ENCODE data around the gene SYT3.

Gene SYT3

DNA sequence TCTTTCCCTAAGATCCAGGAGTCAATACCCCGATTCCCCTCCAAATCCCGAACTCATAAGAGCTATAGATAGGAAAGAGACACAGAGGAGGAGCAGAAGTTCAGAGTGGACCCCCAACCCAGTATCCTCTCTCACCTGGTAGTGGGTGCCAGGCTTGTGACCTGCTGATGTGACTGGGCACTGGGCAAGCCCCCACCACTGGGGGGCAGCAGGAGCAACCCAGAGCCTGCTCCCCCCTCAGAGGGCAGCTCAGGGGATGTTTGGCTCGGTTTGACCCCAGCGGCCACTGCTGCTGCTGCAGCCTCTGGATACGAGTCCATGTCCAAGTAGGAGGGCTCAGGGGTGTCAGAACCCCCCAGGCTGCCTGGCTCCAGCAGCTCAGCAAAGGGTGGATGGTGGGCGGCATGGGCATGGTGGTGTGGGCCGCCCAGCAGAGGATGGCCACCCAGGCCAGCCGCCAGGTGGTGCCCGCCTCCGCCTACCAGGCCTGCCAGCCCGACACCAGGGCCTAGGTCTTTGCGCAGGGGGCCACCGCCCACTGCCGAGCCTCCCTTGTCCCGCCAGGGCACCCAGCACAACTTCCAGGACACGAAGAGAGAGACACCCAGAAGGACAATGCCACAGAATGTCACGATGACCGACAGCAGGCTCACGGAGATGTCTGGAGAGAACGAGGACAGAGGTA, 7.4 kb downstream of the SYT3 start:
- H3K27ac ChIP-seq = no peak overlapping the region
- TF ChIP-seq, protein P1, sequence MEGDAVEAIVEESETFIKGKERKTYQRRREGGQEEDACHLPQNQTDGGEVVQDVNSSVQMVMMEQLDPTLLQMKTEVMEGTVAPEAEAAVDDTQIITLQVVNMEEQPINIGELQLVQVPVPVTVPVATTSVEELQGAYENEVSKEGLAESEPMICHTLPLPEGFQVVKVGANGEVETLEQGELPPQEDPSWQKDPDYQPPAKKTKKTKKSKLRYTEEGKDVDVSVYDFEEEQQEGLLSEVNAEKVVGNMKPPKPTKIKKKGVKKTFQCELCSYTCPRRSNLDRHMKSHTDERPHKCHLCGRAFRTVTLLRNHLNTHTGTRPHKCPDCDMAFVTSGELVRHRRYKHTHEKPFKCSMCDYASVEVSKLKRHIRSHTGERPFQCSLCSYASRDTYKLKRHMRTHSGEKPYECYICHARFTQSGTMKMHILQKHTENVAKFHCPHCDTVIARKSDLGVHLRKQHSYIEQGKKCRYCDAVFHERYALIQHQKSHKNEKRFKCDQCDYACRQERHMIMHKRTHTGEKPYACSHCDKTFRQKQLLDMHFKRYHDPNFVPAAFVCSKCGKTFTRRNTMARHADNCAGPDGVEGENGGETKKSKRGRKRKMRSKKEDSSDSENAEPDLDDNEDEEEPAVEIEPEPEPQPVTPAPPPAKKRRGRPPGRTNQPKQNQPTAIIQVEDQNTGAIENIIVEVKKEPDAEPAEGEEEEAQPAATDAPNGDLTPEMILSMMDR (conservative IDR thresholded peaks at IDR 0.05) = no peak; the same call in 1 of the 2 replicates

DNA sequence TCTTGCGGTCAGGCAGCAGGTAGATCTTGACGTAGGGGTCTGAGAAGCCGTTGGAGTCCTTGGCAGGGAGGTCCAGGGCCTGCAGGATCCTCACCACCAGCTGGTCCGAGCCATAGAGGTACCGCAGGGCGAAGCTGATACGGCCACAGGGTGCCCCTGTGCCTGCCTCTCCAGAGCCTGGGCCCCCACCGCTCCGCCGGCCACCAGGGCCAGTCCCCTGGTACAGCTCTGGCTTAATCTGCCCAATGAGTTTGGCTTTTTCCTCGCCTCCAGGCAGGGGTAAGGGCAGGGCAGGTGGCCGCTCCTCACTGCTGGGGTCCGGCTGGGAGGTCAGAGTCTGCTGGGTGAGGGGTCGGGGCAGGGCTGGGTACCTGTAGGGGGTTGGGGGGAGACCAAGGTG, 9.9 kb downstream of the SYT3 start:
- no peak overlapping the region for H3K27ac ChIP-seq
- TF ChIP-seq, protein P1 (conservative IDR thresholded peaks at IDR 0.05) = no peak

DNA sequence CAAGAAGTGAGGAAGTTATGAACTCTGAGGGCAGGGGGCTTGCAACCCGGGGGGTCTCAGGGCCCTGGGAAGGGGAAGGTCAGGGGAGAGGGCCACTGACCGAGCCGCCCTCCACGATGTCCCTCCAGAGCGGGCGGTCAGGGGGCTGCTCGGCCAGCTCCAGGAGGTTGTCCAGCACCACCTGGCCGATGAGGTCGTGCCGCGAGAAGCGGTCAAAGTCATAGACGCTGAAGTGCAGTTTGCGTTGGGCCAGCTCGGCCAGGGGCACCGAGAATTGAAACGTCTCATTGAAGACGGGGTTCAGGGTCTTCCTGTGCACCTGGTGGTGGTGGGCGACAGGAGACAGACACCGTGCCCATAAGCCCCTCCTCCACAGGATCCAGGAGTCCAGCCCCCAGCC, 10.5 kb downstream of the SYT3 start:
- no peak overlapping the region for H3K27ac ChIP-seq
- TF ChIP-seq, protein P1 (conservative IDR thresholded peaks at IDR 0.05) = no peak

DNA sequence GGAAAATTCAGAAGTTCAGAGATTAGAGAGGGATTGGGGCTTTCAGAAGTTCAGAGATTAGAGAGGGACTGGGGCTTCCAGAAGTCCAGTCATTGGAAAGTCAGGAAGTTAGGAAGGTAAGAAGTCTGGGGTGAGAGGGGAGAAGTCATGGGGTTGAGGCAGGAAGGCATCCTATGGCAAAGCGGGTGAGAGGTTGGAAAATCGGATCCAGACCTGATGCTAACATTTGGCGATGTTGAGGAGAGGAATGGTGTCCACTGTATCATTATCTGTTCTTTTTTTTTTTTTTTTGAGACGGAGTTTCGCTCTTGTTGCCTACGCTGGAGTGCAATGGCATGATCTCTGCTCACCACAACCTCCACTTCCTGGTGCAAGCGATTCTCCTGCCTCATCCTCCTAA, 11.1 kb downstream of the SYT3 start:
- no peak overlapping the region for H3K27ac ChIP-seq
- TF ChIP-seq, protein P1 (conservative IDR thresholded peaks at IDR 0.05) = no peak

DNA sequence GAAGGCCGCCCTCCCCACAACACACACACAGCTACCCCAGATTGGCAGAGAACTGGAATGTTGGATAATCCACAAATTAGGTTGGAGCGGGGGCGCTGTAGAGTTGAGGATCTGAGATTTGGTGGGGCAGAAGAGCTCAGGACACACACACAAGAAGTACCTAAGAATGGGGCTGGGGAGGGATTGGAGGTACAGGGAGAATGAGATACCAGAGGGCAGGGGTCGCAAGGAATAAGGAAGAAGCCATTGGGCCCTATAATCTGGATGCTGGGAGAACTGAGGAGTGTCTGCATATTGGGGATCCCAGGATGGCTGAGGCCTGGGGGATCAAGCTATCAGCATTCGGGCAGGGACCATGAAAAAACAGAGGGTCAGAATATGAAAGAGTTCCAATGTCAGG, 11.5 kb downstream of the SYT3 start:
- TF ChIP-seq, protein P1 (conservative IDR thresholded peaks at IDR 0.05) = no peak
- H3K27ac ChIP-seq = no peak overlapping the region

DNA sequence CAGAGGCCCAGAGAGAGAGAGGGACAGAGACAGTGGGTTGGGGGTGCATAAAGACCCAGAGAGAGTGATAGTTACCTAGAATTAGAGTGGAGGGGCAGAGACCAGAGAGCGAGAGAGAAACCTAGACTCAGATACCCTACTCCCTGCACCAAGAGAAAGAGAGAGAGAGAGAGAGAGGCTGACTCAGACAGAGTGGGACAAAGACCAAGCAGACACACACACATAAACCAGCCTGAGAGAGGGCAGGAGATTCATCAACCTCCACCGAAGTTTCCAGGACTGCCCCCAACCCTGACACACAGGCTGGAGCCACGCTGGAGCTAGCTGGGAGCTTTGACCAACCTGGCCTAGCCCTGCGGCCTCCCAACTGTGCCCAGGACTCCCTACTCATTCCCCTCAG, 12.9 kb downstream of the SYT3 start:
- TF ChIP-seq, protein P1 (conservative IDR thresholded peaks at IDR 0.05) = no peak
- H3K27ac ChIP-seq = no peak overlapping the region

DNA sequence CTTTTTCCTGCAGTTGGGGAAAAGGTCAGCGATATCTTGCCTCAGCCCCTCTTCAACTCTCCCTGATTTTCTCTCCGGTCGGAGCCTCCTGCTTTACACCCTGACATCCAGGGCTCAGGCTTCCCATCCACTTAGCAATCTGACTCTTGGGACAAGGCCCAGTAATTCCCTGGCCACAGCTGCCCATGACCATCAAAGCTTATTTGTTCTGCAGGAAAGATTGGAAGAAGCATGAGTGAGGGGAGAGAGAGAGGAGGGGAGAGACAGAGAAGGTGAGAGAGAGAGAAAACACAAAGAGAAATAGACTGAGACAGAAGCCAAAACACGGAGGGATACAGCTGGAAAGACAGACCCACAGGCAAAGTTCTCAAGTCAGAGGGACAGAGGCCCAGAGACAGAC, 13.7 kb downstream of the SYT3 start:
- no peak overlapping the region for H3K27ac ChIP-seq

More for the DNA sequence above, 13.7 kb downstream of the SYT3 start:
- TF ChIP-seq, protein P1 (conservative IDR thresholded peaks at IDR 0.05) = no peak
